ENCODE data around the gene ACTR2. TPM values are rescaled to one million over a fixed set of nuclear protein-coding genes. Genes with fewer than 3 reads are reported as not detected.

Gene ACTR2
- total RNA-seq, 1 experiment from 2014 or later: 347 TPM

DNA sequence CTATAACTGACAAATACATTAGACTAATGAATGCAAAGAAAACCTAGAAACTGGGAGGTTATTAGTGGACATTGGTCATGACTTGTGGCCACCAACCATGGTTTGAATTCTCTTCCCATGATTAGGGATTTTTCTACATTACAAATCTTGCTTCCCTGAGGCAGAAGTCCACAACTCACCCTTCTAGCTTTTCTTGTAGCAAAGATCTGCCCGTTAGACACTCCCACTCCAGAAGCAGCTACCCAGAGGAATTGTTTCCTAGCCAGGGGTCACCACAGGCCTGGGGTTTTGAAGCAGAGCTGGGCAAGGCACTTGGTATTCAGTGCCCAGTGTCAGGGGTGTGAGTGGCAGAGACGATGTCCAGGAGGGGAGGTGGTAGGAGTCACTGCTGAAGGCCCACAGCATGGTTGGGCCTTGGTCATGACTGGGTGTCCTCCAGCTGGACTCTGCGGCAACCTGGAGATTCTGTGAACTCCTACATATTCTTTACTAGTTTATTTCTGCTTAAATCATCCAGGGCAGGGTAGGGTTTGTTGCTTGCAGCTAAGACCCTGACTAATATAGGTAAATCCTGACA lies 54.9 kb downstream of the ACTR2 start:
- H3K36me3 ChIP-seq (ENCODE audit: control insufficient read depth, insufficient read depth, low read length): no peaks in the 10 kb centered on the region; the same call in 1 of the 2 replicates
- no TSS peak for BruUV-seq (replicated peaks)
- H3K9me3 ChIP-seq (ENCODE audit: control insufficient read depth, insufficient read depth, low read depth, low read length): no peaks in the 10 kb centered on the region
- TF ChIP-seq, protein P1, sequence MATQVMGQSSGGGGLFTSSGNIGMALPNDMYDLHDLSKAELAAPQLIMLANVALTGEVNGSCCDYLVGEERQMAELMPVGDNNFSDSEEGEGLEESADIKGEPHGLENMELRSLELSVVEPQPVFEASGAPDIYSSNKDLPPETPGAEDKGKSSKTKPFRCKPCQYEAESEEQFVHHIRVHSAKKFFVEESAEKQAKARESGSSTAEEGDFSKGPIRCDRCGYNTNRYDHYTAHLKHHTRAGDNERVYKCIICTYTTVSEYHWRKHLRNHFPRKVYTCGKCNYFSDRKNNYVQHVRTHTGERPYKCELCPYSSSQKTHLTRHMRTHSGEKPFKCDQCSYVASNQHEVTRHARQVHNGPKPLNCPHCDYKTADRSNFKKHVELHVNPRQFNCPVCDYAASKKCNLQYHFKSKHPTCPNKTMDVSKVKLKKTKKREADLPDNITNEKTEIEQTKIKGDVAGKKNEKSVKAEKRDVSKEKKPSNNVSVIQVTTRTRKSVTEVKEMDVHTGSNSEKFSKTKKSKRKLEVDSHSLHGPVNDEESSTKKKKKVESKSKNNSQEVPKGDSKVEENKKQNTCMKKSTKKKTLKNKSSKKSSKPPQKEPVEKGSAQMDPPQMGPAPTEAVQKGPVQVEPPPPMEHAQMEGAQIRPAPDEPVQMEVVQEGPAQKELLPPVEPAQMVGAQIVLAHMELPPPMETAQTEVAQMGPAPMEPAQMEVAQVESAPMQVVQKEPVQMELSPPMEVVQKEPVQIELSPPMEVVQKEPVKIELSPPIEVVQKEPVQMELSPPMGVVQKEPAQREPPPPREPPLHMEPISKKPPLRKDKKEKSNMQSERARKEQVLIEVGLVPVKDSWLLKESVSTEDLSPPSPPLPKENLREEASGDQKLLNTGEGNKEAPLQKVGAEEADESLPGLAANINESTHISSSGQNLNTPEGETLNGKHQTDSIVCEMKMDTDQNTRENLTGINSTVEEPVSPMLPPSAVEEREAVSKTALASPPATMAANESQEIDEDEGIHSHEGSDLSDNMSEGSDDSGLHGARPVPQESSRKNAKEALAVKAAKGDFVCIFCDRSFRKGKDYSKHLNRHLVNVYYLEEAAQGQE (IDR thresholded peaks at IDR 0.05; ENCODE audit: insufficient read depth in 1 of 2, low read depth in 2 of 2, low read length in 1 of 2): no peak
- TF ChIP-seq TCF7L2 (IDR thresholded peaks at IDR 0.05; ENCODE audit: low read depth, low read length) (no peak), SIN3A (IDR thresholded peaks at IDR 0.05; ENCODE audit: borderline replicate concordance, insufficient read depth, low read depth, low read length) (no peak), POLR2AphosphoS5 (IDR thresholded peaks at IDR 0.05; ENCODE audit: low read depth, low read length) (no peak)
- TF ChIP-seq, protein P2, sequence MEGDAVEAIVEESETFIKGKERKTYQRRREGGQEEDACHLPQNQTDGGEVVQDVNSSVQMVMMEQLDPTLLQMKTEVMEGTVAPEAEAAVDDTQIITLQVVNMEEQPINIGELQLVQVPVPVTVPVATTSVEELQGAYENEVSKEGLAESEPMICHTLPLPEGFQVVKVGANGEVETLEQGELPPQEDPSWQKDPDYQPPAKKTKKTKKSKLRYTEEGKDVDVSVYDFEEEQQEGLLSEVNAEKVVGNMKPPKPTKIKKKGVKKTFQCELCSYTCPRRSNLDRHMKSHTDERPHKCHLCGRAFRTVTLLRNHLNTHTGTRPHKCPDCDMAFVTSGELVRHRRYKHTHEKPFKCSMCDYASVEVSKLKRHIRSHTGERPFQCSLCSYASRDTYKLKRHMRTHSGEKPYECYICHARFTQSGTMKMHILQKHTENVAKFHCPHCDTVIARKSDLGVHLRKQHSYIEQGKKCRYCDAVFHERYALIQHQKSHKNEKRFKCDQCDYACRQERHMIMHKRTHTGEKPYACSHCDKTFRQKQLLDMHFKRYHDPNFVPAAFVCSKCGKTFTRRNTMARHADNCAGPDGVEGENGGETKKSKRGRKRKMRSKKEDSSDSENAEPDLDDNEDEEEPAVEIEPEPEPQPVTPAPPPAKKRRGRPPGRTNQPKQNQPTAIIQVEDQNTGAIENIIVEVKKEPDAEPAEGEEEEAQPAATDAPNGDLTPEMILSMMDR (IDR thresholded peaks at IDR 0.05): no peak
- ATAC-seq (no peak), DNase-seq (ENCODE audit: low read depth, low spot score) (no peak)
- intact Hi-C loops (cut with micrococcal nuclease; ENCODE audit: unreplicated experiment) (no loop called here), in situ Hi-C loops (cut with HindIII; ENCODE audit: low pct_unique_long_range_greater_than_20kb, low sequenced_read_pairs) (no loop called here)
- no peak overlapping the region for H3K27ac ChIP-seq (ENCODE audit: low read length)
- no peaks in the 10 kb centered on the region for H3K27me3 ChIP-seq (ENCODE audit: control insufficient read depth, insufficient read depth, low read length)
- peaks cover 5% of the 10 kb centered on the region; the same call in 1 of the 2 replicates for H3K4me1 ChIP-seq (ENCODE audit: control insufficient read depth, insufficient read depth, low read length)
- CTCF ChIA-PET: interaction anchor here (0.6 to 1.1 kb wide), 2 partner anchors 144 to 261 kb away, joined by 3 to 6 read pairs; no protein-coding TSS in a partner anchor
- POLR2A ChIA-PET: no interaction called here
- no peak overlapping the region for H3K4me3 ChIP-seq (ENCODE audit: low read depth in 2 of 2, low read length in 2 of 2)

DNA sequence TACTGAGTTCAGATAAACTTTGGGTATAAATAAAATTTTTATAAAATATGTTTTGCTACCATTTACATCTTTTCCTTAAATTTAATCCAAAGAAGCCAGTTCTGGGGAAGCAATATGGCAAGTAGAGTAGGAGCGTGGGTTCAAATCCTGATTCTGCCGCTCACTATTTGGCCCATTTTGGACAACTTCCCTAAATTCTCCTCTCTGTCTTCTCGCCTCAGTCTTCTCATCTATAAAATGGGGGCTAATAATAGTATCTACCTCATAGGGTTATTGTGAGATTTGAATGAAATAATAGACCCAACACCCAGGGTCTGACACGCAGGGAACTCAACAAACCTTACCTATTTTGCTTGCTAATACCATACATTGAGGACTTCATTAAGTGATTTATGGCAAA lies 59.7 kb downstream of the ACTR2 start:
- ATAC-seq (no peak), DNase-seq (ENCODE audit: low read depth, low spot score) (no peak)
- no TSS peak for BruUV-seq (replicated peaks)
- in situ Hi-C loops (cut with HindIII; ENCODE audit: low pct_unique_long_range_greater_than_20kb, low sequenced_read_pairs): no loop called here
- ChIA-PET POLR2A (no interaction called here), CTCF (no interaction called here)
- no peaks in the 10 kb centered on the region for H3K27me3 ChIP-seq (ENCODE audit: control insufficient read depth, insufficient read depth, low read length)
- no peak overlapping the region for H3K27ac ChIP-seq (ENCODE audit: low read length)
- H3K36me3 ChIP-seq (ENCODE audit: control insufficient read depth, insufficient read depth, low read length): no peaks in the 10 kb centered on the region; the same call in 1 of the 2 replicates
- H3K4me3 ChIP-seq (ENCODE audit: low read depth in 2 of 2, low read length in 2 of 2): no peak overlapping the region
- TF ChIP-seq POLR2AphosphoS5 (IDR thresholded peaks at IDR 0.05; ENCODE audit: low read depth, low read length) (no peak), TCF7L2 (IDR thresholded peaks at IDR 0.05; ENCODE audit: low read depth, low read length) (no peak), SIN3A (IDR thresholded peaks at IDR 0.05; ENCODE audit: borderline replicate concordance, insufficient read depth, low read depth, low read length) (no peak)
- TF ChIP-seq, protein P2 (IDR thresholded peaks at IDR 0.05): no peak
- TF ChIP-seq, protein P1 (IDR thresholded peaks at IDR 0.05; ENCODE audit: insufficient read depth in 1 of 2, low read depth in 2 of 2, low read length in 1 of 2): no peak
- no peaks in the 10 kb centered on the region for H3K4me1 ChIP-seq (ENCODE audit: control insufficient read depth, insufficient read depth, low read length)
- H3K9me3 ChIP-seq (ENCODE audit: control insufficient read depth, insufficient read depth, low read depth, low read length): no peaks in the 10 kb centered on the region
- intact Hi-C loops (cut with micrococcal nuclease; ENCODE audit: unreplicated experiment): no loop called here
